Measurements from ENCODE around the gene KIAA0586. TPM values are rescaled to one million over a fixed set of nuclear protein-coding genes. Genes with fewer than 3 reads are reported as not detected.

Gene KIAA0586
- total and polyA plus RNA-seq, 11 donors: 5.9 to 19.7 (median 13.6) TPM

DNA sequence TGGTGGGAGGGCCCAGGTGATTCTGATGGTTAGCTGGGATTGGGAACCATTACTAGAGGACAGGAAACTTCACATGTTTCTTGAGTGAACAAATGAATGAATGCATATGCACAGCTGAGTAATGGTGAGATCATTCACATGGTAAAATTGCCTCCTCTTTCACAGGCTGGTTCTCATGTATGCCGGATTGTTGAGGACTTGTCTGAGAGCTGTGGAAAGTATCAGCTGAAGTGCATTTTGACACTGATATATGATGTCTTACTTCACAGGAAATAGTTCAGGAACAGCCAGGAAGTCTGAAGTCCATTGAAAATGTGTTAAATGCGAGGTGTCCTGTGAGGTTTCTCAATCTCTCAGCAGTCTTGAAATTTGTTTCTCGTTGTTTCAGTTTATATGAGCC is 132.7 kb downstream of the KIAA0586 start:
- TF ChIP-seq POLR2A (IDR thresholded peaks at IDR 0.05): no peak
- TF ChIP-seq, protein P1, sequence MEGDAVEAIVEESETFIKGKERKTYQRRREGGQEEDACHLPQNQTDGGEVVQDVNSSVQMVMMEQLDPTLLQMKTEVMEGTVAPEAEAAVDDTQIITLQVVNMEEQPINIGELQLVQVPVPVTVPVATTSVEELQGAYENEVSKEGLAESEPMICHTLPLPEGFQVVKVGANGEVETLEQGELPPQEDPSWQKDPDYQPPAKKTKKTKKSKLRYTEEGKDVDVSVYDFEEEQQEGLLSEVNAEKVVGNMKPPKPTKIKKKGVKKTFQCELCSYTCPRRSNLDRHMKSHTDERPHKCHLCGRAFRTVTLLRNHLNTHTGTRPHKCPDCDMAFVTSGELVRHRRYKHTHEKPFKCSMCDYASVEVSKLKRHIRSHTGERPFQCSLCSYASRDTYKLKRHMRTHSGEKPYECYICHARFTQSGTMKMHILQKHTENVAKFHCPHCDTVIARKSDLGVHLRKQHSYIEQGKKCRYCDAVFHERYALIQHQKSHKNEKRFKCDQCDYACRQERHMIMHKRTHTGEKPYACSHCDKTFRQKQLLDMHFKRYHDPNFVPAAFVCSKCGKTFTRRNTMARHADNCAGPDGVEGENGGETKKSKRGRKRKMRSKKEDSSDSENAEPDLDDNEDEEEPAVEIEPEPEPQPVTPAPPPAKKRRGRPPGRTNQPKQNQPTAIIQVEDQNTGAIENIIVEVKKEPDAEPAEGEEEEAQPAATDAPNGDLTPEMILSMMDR (IDR thresholded peaks at IDR 0.05): no peak
- ATAC-seq (no peak), DNase-seq (no peak)
- no peaks in the 10 kb centered on the region for H3K36me3 ChIP-seq
- H3K9me3 ChIP-seq: no peaks in the 10 kb centered on the region
- no peaks in the 10 kb centered on the region for H3K4me1 ChIP-seq
- no peak overlapping the region for H3K27ac ChIP-seq
- intact Hi-C loops (cut with DNase I): no loop called here
- 37 to 53% (median 45%) methylated on average over 3 of the region's 3 CpGs for WGBS, 4 donors
- no peak overlapping the region for H3K4me3 ChIP-seq
- no peaks in the 10 kb centered on the region for H3K27me3 ChIP-seq

DNA sequence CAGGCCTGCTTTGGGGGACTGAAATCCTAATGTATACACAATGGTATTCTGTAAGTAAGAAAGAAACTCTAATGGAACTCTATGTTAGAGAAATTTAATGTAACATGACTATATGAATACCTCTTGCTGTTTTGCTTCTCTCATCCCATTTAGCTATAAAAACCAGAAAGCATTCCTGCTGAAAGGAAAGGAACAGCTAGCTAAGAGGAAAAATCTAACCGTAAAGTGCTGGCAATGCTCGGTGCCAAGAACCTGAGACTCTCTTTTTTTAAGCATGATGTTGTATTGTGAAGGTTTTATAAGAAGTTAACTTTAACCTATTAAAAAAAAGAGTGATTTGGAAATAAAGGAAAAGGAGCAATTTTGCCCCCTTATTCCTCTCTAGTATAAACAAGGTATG is 134.6 kb downstream of the KIAA0586 start:
- ATAC-seq: no peak
- intact Hi-C loops (cut with DNase I): no loop called here

DNA sequence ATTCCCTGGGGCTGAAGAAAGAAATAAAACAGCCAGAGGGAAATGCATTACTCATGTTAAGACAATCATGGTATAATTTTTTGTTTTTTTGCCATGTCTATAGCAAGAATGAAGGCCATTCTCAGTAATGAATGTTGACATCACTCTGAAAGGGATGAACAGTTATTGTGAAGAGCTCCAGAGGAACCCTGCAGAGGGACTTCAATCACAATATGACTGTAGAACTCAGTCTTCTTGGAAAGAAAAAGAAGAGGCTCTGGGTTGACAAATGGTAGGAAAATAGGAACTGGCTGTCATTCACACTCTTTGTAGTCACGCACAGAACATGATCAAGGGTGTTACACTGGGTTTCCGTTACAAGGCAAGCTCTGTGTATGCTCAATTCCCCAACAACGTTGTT is 136.5 kb downstream of the KIAA0586 start:
- Histone ChIP-seq H3K36me3 (no peaks in the 10 kb centered on the region), H3K27me3 (no peaks in the 10 kb centered on the region), H3K9me3 (no peaks in the 10 kb centered on the region), H3K4me3 (no peak overlapping the region), H3K4me1 (no peaks in the 10 kb centered on the region), H3K27ac (no peak overlapping the region)
- TF ChIP-seq, protein P1 (IDR thresholded peaks at IDR 0.05): no peak
- TF ChIP-seq POLR2A (IDR thresholded peaks at IDR 0.05): no peak
- 69 to 78% (median 75%) methylated on average over 3 of the region's 3 CpGs for WGBS, 4 donors
- ATAC-seq (no peak), DNase-seq (no peak)
- intact Hi-C loops (cut with DNase I): no loop called here

More for the DNA sequence above, 134.6 kb downstream of the KIAA0586 start:
- Histone ChIP-seq H3K4me3 (no peak overlapping the region), H3K4me1 (no peaks in the 10 kb centered on the region), H3K9me3 (no peaks in the 10 kb centered on the region), H3K27ac (no peak overlapping the region), H3K27me3 (no peaks in the 10 kb centered on the region), H3K36me3 (no peaks in the 10 kb centered on the region)
- TF ChIP-seq, protein P1 (IDR thresholded peaks at IDR 0.05): no peak
- WGBS, 4 donors: 95 to 97% (median 95%) methylated on average over 2 of the region's 2 CpGs
- DNase-seq: no peak

DNA sequence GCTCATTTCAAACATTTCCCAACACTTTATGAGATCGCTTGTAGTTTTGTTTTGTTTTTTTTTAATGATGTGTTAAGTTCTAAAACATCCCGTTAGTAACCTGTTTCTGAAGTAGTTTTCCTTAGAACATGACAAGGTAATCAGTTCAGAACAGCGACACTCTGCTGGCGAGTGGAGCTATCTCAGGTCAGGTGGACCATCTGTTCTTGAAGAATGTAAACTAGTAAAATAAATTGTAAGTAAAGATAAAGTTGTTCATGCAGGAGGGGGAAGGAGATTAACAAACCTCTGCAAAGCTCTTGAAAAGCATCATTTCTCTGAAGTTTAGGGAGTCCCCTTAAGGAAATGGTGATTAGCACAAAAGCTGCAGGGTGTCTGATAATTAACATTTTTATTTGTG is 138.3 kb downstream of the KIAA0586 start:
- Histone ChIP-seq H3K27ac (no peak overlapping the region), H3K4me1 (no peaks in the 10 kb centered on the region), H3K36me3 (no peaks in the 10 kb centered on the region), H3K4me3 (no peak overlapping the region), H3K9me3 (no peaks in the 10 kb centered on the region), H3K27me3 (no peaks in the 10 kb centered on the region)
- intact Hi-C loops (cut with DNase I): no loop called here
- WGBS, 4 donors: 70 to 77% (median 72%) methylated on average over 4 of the region's 4 CpGs
- no peak for ATAC-seq
- TF ChIP-seq POLR2A (IDR thresholded peaks at IDR 0.05): no peak
- TF ChIP-seq, protein P1 (IDR thresholded peaks at IDR 0.05): no peak
- no peak for DNase-seq
